ELF-1 (cell line): ENCODE data around the gene RPE65.
"Not testable (repeated sequence)": the region's sequence is repeated elsewhere in the genome, so short reads cannot be mapped to it uniquely, and the experiment has no call there.

Experiments used
- DNase-seq: peaks from one replicate; pipeline ENCODE4 v3.0.0-alpha.2; 2016; ENCODE audit warnings: low read depth, low spot score

Gene RPE65

DNA sequence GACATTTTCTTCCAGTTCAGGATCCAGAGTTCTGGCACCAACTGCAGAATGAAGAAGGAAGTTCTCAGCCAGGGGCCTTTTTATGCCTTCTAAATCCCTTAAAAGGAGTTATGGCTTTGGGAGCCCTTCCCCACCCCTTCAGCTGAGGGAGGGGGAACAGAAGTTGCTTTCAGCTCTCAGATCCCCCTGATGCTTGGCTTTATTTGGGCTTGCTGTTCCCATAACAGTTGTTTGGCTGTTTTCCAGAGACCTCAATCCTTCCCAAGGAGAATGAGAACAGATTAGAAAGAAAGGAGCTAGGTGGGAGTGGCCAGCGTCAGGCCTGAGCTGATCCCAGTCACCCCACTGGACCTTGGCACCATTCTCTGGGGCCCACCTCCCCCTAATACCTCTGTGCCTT is at the start of gene RPE65:
Gene RPE65 (minus strand): TSS at position 54 of the 400 bp plus-strand sequence. CDS start 49 bp downstream, at position 5.
- no peak for DNase-seq

- DNase-seq = no peak
Measured at GRCh38 chr1:68497358-68497698, 47.6 kb upstream of the RPE65 start.

- DNase-seq = peak; percentile 98
Measured at GRCh38 chr1:68496680-68497357, 47.1 kb upstream of the RPE65 start, which contains the start of gene DEPDC1. Gene DEPDC1, minus strand, starts transcription at chr1:68497082. Its CDS starts 83 bp downstream, at chr1:68496999.

- no peak for DNase-seq
Measured at GRCh38 chr1:68495968-68496679, 46.4 kb upstream of the RPE65 start.

DNA sequence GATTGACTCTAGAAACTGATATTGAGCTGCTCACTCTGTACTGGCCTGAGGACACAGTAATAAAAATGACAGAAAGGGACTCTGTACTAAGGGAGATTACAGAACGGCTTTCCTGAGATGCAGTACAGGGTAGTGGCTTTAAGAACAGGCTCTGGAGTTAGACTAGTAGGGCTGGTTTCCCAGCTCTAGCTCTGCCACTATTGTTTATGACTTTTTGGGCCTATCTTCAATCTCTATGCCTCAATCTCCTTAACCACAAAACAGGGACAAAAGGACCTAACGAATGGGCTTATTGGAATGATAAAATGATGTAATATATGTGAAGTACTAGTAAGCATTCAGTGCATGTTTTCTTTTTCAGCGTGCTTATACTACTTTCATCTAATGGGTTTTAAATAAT is 45.8 kb upstream of the RPE65 start:
- peak; percentile 49 for DNase-seq

GRCh38 chr1:68493193-68493592 is 43.4 kb upstream of the RPE65 start:
- no peak for DNase-seq

GRCh38 chr1:68492255-68492654 is 42.5 kb upstream of the RPE65 start:
- DNase-seq = not testable (repeated sequence)

DNA sequence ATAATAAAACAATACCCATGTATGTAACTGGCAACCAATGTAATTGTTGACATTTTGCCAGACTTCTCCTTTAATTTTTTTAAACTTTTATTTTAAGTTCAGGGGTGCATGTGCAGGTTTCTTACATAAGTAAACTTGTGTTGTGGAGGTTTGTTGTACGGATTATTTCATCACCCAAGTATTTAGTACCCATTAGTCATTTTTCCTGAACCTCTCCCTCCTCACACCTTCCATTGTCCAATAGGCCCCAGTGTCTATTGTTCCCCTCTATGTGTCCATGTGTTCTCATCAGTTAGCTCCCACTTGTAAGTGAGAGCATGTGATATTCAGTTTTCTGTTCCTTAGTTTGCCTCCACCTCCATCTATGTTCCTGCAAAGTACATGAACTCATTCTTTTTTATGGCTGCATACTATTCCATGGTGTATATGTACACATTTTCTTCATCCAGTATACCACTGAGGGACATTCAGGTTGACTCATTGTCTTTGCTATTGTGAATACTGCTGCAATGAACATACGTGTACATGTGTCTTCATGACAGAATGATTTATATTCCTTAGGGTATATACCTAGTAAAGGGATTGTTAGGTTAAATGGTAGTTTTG is 40.4 kb upstream of the RPE65 start:
- no peak for DNase-seq

DNA sequence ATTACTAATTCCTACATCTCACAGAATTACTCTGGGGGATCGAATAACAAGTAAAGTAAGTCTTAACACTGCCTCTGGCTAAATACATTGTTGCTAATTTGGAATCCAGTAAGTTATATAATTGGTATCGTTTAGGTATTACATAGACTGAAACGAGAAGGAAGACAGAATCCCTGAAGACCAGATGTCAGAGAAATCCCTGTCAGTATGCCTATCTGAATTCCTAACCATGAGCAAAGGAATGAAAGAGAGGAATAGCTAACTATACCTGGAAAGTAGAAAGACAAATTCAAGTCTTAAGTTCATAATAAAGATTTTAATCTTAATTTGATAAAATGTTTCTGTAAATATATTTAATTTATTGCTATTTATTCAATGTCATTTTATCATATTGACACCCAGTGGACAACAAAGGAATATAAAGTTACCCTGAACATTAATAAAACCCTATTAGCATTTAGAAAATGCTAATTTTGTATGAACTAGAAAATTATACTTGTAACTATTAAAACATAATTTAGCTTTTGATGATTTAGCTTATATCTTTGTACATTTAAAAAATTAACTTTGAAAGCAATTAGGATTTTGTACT is 35.8 kb upstream of the RPE65 start:
- no peak for DNase-seq

DNA sequence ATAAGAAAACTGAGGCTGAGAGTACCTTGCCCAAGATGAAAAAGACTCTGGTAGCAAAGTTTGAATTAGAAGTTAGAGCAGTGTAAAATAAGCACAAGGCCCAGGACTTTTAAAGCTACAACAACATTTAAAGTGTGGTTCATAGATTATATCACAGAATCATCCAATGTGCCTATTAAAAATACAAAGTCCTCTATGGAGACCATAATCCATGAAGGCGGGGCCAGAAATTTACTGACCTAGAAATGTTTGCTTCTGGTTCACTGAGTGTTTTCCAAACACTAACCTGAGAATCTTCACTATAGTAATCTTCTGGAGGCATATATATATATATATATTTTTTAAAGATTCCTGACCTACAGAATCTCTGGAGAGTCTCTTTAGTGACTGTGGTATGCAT is 34.9 kb upstream of the RPE65 start:
- no peak for DNase-seq

DNA sequence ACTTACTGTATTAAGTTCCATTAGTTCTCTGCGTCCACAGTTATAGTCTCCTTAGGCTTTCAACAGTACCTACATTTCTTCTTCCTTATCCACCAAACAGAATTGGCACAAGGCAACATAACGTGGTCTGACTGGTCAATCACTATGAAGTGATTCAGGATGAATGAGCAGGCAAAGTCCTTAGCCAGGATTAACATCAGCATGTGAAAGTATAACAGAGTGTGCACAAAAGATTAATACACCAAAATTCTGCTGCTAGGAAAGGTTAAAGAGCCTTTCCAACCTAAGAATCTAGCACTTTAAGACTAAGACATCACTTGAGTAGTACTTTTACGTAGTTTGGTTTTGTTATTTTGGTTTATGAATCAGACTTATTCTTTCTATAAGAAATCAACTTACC is 31.3 kb upstream of the RPE65 start:
- DNase-seq = no peak

DNA sequence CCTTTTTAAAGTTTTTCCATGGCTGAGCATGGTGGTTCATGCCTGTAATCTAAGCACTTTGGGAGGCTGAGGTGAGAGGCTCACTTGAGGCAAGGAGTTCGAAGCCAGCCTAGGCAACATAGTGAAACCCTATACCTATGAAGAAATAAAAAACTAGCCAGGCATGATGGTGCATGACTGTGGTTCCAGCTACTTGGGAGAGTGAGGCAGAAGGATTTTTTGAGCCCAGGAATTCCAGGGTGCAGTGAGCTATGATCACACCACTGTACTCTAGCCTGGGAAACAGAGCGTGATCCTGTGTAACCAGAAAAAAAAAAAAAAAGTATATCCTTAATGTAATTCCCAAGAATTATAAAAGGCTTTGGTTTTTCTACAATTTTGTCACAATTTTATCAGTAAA is 29.7 kb upstream of the RPE65 start:
- no peak for DNase-seq

GRCh38 chr1:68478662-68479061 is 28.9 kb upstream of the RPE65 start:
- DNase-seq = no peak

- DNase-seq = not testable (repeated sequence)
Measured at GRCh38 chr1:68476626-68477025, 26.9 kb upstream of the RPE65 start.

GRCh38 chr1:68473060-68473459 is 23.3 kb upstream of the RPE65 start:
- DNase-seq = peak; percentile 29

GRCh38 chr1:68470388-68470970 is 20.7 kb upstream of the RPE65 start:
- no peak for DNase-seq

GRCh38 chr1:68464891-68465290 is 15.1 kb upstream of the RPE65 start:
- DNase-seq = peak; percentile 91

GRCh38 chr1:68460935-68461334 is 11.2 kb upstream of the RPE65 start:
- no peak for DNase-seq

- DNase-seq = no peak
Measured at GRCh38 chr1:68459796-68460195, 10.0 kb upstream of the RPE65 start.

DNA sequence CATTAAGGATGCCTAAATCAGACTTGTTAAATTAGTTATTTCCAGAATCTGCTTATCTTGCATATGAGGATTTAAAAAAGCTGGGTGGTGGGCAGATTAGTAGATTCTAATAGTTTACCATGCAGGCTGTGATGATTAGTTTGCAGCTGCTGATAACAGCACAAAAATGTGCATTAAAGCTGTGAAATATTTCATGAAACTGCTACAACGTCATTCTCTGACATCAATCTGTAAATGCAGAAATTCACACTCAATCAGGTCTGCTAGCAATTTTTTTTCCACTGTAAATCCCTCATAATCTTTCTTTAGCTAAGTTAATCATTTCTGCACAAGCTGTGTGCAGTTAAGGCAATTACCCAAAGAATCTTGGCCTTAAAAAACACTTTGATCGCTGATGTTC is 9.3 kb upstream of the RPE65 start:
- DNase-seq = no peak

DNA sequence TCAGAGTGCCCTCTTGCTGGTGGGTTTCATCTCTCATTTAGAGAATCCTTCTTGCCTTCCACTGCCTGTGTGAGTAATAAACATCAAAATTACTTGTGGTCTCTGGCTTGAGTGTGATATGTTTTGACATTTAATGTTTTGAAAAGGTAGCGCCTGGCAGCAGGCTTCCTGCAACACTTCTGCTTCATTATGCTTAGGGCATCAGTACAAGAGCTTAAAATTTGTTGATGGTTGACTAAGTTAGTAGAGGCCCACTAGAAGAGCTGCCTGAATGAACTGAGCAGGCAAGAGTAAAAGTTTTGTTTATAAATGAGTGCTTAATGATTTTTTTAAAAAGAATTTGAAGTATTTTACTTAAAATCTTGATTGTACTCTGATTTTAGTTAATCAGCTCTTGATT is 6.4 kb upstream of the RPE65 start:
- DNase-seq = no peak

- no peak for DNase-seq
Measured at GRCh38 chr1:68454534-68454933, 4.8 kb upstream of the RPE65 start.
